Measurements from ENCODE around the gene SPEG. TPM values are rescaled to one million over a fixed set of nuclear protein-coding genes. Genes with fewer than 3 reads are reported as not detected.

Gene SPEG
- total RNA-seq, 1 experiment from 2014 or later, result 56.6 TPM

- ChIA-PET POLR2A (no interaction called here), RAD21 (ENCODE audit: low non-redundant PET in 1 of 2, low total read pairs in 2 of 2, uncharacterized antibody in 2 of 2, unreplicated experiment in 2 of 2) (no interaction called here)
- no peaks in the 10 kb centered on the region for H3K27me3 ChIP-seq (ENCODE audit: insufficient read depth, low read length)
These were observed 27.0 kb downstream of the SPEG start for GRCh38 chr2:219461669-219462068.

More at GRCh38 chr2:219461669-219462068, 27.0 kb downstream of the SPEG start:
- H3K4me3 ChIP-seq (replicated peaks in 1 of 2; ENCODE audit: low read depth in 1 of 2, low read length in 2 of 2), result no peak overlapping the region
- no peaks in the 10 kb centered on the region for H4K20me1 ChIP-seq (ENCODE audit: insufficient read depth)
- TF ChIP-seq REST (IDR thresholded peaks at IDR 0.05; ENCODE audit: low read depth), result no peak
- no peak for TF ChIP-seq ZNF274 (IDR thresholded peaks at IDR 0.05; ENCODE audit: low read depth, low read length)
- TF ChIP-seq ELF1 (IDR thresholded peaks at IDR 0.05; ENCODE audit: borderline replicate concordance, low read depth), result no peak
- no peak for TF ChIP-seq ZFX (IDR thresholded peaks at IDR 0.05)
- no peak for TF ChIP-seq ZBTB33 (IDR thresholded peaks at IDR 0.05; ENCODE audit: extremely low read depth, insufficient replicate concordance, low read length)
- no peak for TF ChIP-seq EZH2 (IDR thresholded peaks at IDR 0.05)
- TF ChIP-seq FOSL1 (IDR thresholded peaks at IDR 0.05; ENCODE audit: low read depth), result no peak
- TF ChIP-seq EGR1 (IDR thresholded peaks at IDR 0.05; ENCODE audit: low read depth), result no peak
- no peak for TF ChIP-seq SP1 (IDR thresholded peaks at IDR 0.05; ENCODE audit: low read depth)
- TF ChIP-seq TCF7L2 (IDR thresholded peaks at IDR 0.05; ENCODE audit: borderline replicate concordance, extremely low read depth, insufficient read depth, insufficient read length), result no peak
- no peak for TF ChIP-seq EZH2phosphoT487 (IDR thresholded peaks at IDR 0.05; ENCODE audit: borderline replicate concordance)
- TF ChIP-seq ATF3 (IDR thresholded peaks at IDR 0.05), result no peak
- no peak for TF ChIP-seq POLR2A (IDR thresholded peaks at IDR 0.05; ENCODE audit: borderline replicate concordance, extremely low read depth, insufficient read depth, insufficient read length)
- no peak for TF ChIP-seq JUND (IDR thresholded peaks at IDR 0.05)
- H3K27ac ChIP-seq (ENCODE audit: low read depth, low read length), result no peak overlapping the region
- no peaks in the 10 kb centered on the region for H3K9me3 ChIP-seq (ENCODE audit: control insufficient read depth in 1 of 2, insufficient read depth in 1 of 2, low read depth in 1 of 2, low read length in 2 of 2)
- peaks cover 3 to 14% of the 10 kb centered on the region in 2 experiments; a peak in 3 of 4 replicates for H3K36me3 ChIP-seq (ENCODE audit: control insufficient read depth in 1 of 2, insufficient read depth in 2 of 2, low read length in 2 of 2)
- no TSS peak for BruUV-seq (replicated peaks)
- peaks cover 0 to 33% of the 10 kb centered on the region in 2 experiments; a peak in 2 of 4 replicates for H3K4me1 ChIP-seq (ENCODE audit: control insufficient read depth in 1 of 2, insufficient read depth in 2 of 2, low read length in 2 of 2)
- CTCF ChIA-PET, result interaction anchor here (1.1 to 1.6 kb wide), 2 partner anchors 15 to 68 kb away, joined by 3 read pairs; no protein-coding TSS in a partner anchor
- intact Hi-C loops (cut with micrococcal nuclease), result no loop called here
- no peak for DNase-seq (ENCODE audit: low read depth, low spot score)
- no peaks in the 10 kb centered on the region for H3K9me2 ChIP-seq (ENCODE audit: insufficient read depth)
- H3K4me2 ChIP-seq (ENCODE audit: low read length), result no peak overlapping the region
- H3K9ac ChIP-seq (ENCODE audit: low read length), result no peak overlapping the region
- H3K79me2 ChIP-seq (ENCODE audit: insufficient read depth, low read length), result no peaks in the 10 kb centered on the region; the same call in 1 of the 2 replicates
- H2AFZ ChIP-seq (ENCODE audit: low read depth, low read length, poor library complexity, severe bottlenecking), result no peak overlapping the region
- no peak for ATAC-seq
